ENCODE measurements around the gene TRAF3IP1.

DNA sequence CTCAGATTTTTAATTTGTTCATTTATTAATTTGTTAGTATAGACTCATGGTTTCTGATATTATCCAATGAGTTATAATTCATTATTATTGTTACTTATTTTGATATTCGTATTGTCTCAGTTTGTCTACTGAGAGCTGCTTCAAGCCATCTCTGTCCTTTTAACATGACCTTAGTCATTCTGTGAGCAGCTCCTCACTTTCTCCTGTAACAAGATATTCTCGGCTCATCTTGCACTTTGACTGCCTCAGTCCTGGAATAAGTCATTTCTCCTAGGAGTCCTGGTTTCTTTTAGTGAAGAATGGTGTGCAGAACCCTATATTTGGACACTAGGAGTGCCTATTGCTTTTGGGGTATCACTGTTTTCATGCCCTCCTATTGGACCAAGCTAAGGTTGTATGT lies 119.6 kb downstream of the TRAF3IP1 start:
- TF ChIP-seq, protein P1, sequence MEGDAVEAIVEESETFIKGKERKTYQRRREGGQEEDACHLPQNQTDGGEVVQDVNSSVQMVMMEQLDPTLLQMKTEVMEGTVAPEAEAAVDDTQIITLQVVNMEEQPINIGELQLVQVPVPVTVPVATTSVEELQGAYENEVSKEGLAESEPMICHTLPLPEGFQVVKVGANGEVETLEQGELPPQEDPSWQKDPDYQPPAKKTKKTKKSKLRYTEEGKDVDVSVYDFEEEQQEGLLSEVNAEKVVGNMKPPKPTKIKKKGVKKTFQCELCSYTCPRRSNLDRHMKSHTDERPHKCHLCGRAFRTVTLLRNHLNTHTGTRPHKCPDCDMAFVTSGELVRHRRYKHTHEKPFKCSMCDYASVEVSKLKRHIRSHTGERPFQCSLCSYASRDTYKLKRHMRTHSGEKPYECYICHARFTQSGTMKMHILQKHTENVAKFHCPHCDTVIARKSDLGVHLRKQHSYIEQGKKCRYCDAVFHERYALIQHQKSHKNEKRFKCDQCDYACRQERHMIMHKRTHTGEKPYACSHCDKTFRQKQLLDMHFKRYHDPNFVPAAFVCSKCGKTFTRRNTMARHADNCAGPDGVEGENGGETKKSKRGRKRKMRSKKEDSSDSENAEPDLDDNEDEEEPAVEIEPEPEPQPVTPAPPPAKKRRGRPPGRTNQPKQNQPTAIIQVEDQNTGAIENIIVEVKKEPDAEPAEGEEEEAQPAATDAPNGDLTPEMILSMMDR (IDR thresholded peaks at IDR 0.05 in 4 of 5, conservative IDR thresholded peaks at IDR 0.05 in 1 of 5): no peak
- no peak for TF ChIP-seq POLR2A (IDR thresholded peaks at IDR 0.05)
